OCI-LY1 (cell line): ENCODE measurements around the gene HMGN2.

Source experiments
- CTCF ChIP-seq: fragments of 200-600 bp; sonication (generic), shearing (Covaris generic); IDR thresholded peaks from 2 replicates; pipeline ENCODE4 v1.5.1; 2017; ENCODE audit warnings: mild to moderate bottlenecking, antibody characterized with exemption, low read length, moderate library complexity, mixed read lengths
- EZH2 ChIP-seq: fragments of 200-600 bp; sonication (generic), shearing (Covaris generic); IDR thresholded peaks from 2 replicates; pipeline ENCODE4 v1.8.0; 2017; ENCODE audit warnings: borderline replicate concordance, mixed run types, mild to moderate bottlenecking, antibody characterized with exemption, low read length, moderate library complexity, mixed read lengths

- TF ChIP-seq CTCF (no peak), EZH2 (no peak)
Measured at GRCh38 chr1:26477446-26478152, 5.4 kb downstream of the HMGN2 start.
